H9 (cell line): Measurements from ENCODE around the gene TACC2. TPM values are rescaled to one million over a fixed set of nuclear protein-coding genes. Genes with fewer than 3 reads are reported as not detected.

Experiments
- DNase-seq: peaks from one replicate; pipeline ENCODE4 v3.0.0-alpha.2; 2017
- H2AFZ ChIP-seq: one replicate; pipeline ENCODE4 v1.6.1; 2013; ENCODE audit warnings: mild to moderate bottlenecking, low read length, control low read depth, moderate library complexity
- H2AK5ac ChIP-seq: 2 replicates; pipeline ENCODE4 v1.6.1; 2013; ENCODE audit warnings: low read length, control low read depth, mixed read lengths; ENCODE audit not compliant: insufficient read length
- H2BK120ac ChIP-seq: one replicate; pipeline ENCODE4 v1.6.1; 2013; ENCODE audit warnings: low read depth, mild to moderate bottlenecking, low read length, control low read depth, inconsistent platforms; ENCODE audit not compliant: poor library complexity, severe bottlenecking
- H2BK12ac ChIP-seq: 2 replicates; pipeline ENCODE4 v1.6.1; 2013; ENCODE audit warnings: low read length, control low read depth, mixed read lengths, low read depth; ENCODE audit not compliant: insufficient read length
- H2BK15ac ChIP-seq: 2 replicates; pipeline ENCODE4 v1.6.1; 2013; ENCODE audit warnings: low read depth, low read length, control low read depth
- H2BK20ac ChIP-seq: one replicate; pipeline ENCODE4 v1.6.1; 2013; ENCODE audit warnings: low read depth, mild to moderate bottlenecking, low read length, control low read depth, inconsistent platforms; ENCODE audit not compliant: poor library complexity, severe bottlenecking
- H2BK5ac ChIP-seq: 2 replicates; pipeline ENCODE4 v1.6.1; 2013; ENCODE audit warnings: low read length, control low read depth, mixed read lengths; ENCODE audit not compliant: insufficient read length
- H3K14ac ChIP-seq: 2 replicates; pipeline ENCODE4 v1.6.1; 2013; ENCODE audit warnings: low read length, control low read depth; ENCODE audit not compliant: insufficient read depth
- H3K18ac ChIP-seq: 2 replicates; pipeline ENCODE4 v1.6.1; 2013; ENCODE audit warnings: low read depth, mild to moderate bottlenecking, mixed read lengths, low read length, control low read depth; ENCODE audit not compliant: insufficient read length
- H3K23ac ChIP-seq: 2 replicates; pipeline ENCODE4 v1.6.1; 2013; ENCODE audit warnings: low read length, control low read depth, mixed read lengths, low read depth; ENCODE audit not compliant: insufficient read length
- H3K23me2 ChIP-seq: 2 replicates; pipeline ENCODE4 v1.6.1; 2013; ENCODE audit warnings: low read depth, mild to moderate bottlenecking, mixed read lengths, low read length, control low read depth; ENCODE audit not compliant: insufficient read length, poor library complexity, severe bottlenecking
- H3K27ac ChIP-seq: 2 replicates; pipeline ENCODE4 v1.5.1; 2013; ENCODE audit warnings: low read length, control low read depth, mixed read lengths, low read depth; ENCODE audit not compliant: insufficient read length
- H3K27me3 ChIP-seq: 2 replicates; pipeline ENCODE4 v1.6.1; 2013; ENCODE audit warnings: low read length, control low read depth, inconsistent platforms; ENCODE audit not compliant: insufficient read depth
- H3K4ac ChIP-seq: 2 replicates; pipeline ENCODE4 v1.6.1; 2013; ENCODE audit warnings: low read depth, mild to moderate bottlenecking, control low read depth, inconsistent platforms, low read length, moderate library complexity
- H3K4me1 ChIP-seq: 2 replicates; pipeline ENCODE4 v1.6.1; 2013; ENCODE audit warnings: low read length, control low read depth, inconsistent platforms; ENCODE audit not compliant: insufficient read depth
- H3K4me2 ChIP-seq: 2 replicates; pipeline ENCODE4 v1.6.1; 2013; ENCODE audit warnings: low read length, control low read depth, mixed read lengths; ENCODE audit not compliant: insufficient read length, insufficient read depth
- H3K56ac ChIP-seq: 2 replicates; pipeline ENCODE4 v1.6.1; 2013; ENCODE audit warnings: low read depth, mild to moderate bottlenecking, mixed read lengths, low read length, control low read depth; ENCODE audit not compliant: insufficient read length
- H3K79me1 ChIP-seq: 2 replicates; pipeline ENCODE4 v1.6.1; 2013; ENCODE audit warnings: low read depth, mild to moderate bottlenecking, moderate library complexity, low read length, control low read depth, inconsistent platforms; ENCODE audit not compliant: insufficient read depth, poor library complexity, severe bottlenecking
- H3K79me2 ChIP-seq: 2 replicates; pipeline ENCODE4 v1.6.1; 2013; ENCODE audit warnings: low read length, control low read depth, inconsistent platforms; ENCODE audit not compliant: insufficient read depth
- H3K9ac ChIP-seq: 2 replicates; pipeline ENCODE4 v1.6.1; 2013; ENCODE audit warnings: low read length, control low read depth, mixed read lengths; ENCODE audit not compliant: insufficient read length; ENCODE audit errors: extremely low read depth
- H3K9me3 ChIP-seq: one replicate; pipeline ENCODE4 v1.6.1; 2013; ENCODE audit warnings: low read depth, low read length, inconsistent platforms; ENCODE audit not compliant: control insufficient read depth
- H3T11ph ChIP-seq: one replicate; pipeline ENCODE4 v1.6.1; 2013; ENCODE audit warnings: mild to moderate bottlenecking, low read length, control low read depth, inconsistent platforms
- H4K20me1 ChIP-seq: one replicate; pipeline ENCODE4 v1.6.1; 2013; ENCODE audit not compliant: control insufficient read depth, insufficient read length, insufficient read depth
- H4K5ac ChIP-seq: 2 replicates; pipeline ENCODE4 v1.6.1; 2013; ENCODE audit warnings: low read depth, mild to moderate bottlenecking, mixed read lengths, low read length, control low read depth; ENCODE audit not compliant: insufficient read length
- H4K8ac ChIP-seq: replicated peaks from 2 replicates; pipeline ENCODE4 v1.6.1; 2013; ENCODE audit warnings: low read length, control low read depth, mixed read lengths, low read depth; ENCODE audit not compliant: insufficient read length
- H4K91ac ChIP-seq: 2 replicates; pipeline ENCODE4 v1.6.1; 2013; ENCODE audit warnings: low read depth, mild to moderate bottlenecking, moderate library complexity, mixed read lengths, low read length, control low read depth; ENCODE audit not compliant: insufficient read length
- H3K27ac Mint-ChIP-seq, 3 experiments: 2 replicates in 2 of 3; 3 replicates in 1 of 3; pipeline ENCODE4 v1.8.0; 2020 to 2021; ENCODE audit warnings: mixed read lengths in 3 of 3, mild to moderate bottlenecking in 1 of 3, moderate library complexity in 1 of 3
- H3K27me3 Mint-ChIP-seq: 2 replicates; pipeline ENCODE4 v1.8.0; 2021; ENCODE audit warnings: low read depth, mild to moderate bottlenecking, moderate library complexity, mixed read lengths
- H3K36me3 Mint-ChIP-seq, 3 experiments: 2 replicates in 2 of 3; 3 replicates in 1 of 3; pipeline ENCODE4 v1.8.0; 2020 to 2021; ENCODE audit warnings: low read depth in 3 of 3, mixed read lengths in 3 of 3; ENCODE audit not compliant: insufficient read depth in 1 of 3
- H3K4me1 Mint-ChIP-seq, 2 experiments: 2 replicates each; pipeline ENCODE4 v1.8.0; 2020; ENCODE audit warnings: mixed read lengths in 2 of 2
- H3K4me3 Mint-ChIP-seq, 2 experiments: 2 replicates in 1 of 2; 3 replicates in 1 of 2; pipeline ENCODE4 v1.8.0; 2020 to 2021; ENCODE audit warnings: mild to moderate bottlenecking in 2 of 2, mixed read lengths in 2 of 2, moderate library complexity in 1 of 2
- H3K9me3 Mint-ChIP-seq, 2 experiments: 2 replicates in 1 of 2; 3 replicates in 1 of 2; pipeline ENCODE4 v1.8.0; 2020; ENCODE audit warnings: mild to moderate bottlenecking in 2 of 2, mixed read lengths in 2 of 2, moderate library complexity in 1 of 2
- CTCF ChIP-seq: fragments of 200-600 bp; sonication (generic); conservative IDR thresholded peaks from 3 replicates; pipeline ENCODE4 v1.8.0; 2021; ENCODE audit warnings: antibody characterized with exemption, mild to moderate bottlenecking
- WGBS: extraction: QIAGEN DNeasy Blood & Tissue Kit; methylation state at CpG from one replicate; pipeline ENCODE4 v1.1.7; 2013; ENCODE audit warnings: missing lambda C conversion rate, low lambda C conversion rate, mixed read lengths; ENCODE audit not compliant: insufficient read length; ENCODE audit errors: extremely low coverage; 5-methylcytosine and 5-hydroxymethylcytosine counted together
- total RNA-seq: library from RNA; stranded (reverse); gene quantifications from 2 replicates; pipeline ENCODE4 v1.2.1, GENCODE V29; 2021

Gene TACC2
- total RNA-seq, 1 experiment from 2014 or later: 58.1 TPM

GRCh38 chr10:122302315-122302714 lies 313.4 kb downstream of the TACC2 start:
- H3K9ac ChIP-seq: no peak overlapping the region
- no peak overlapping the region for H2BK15ac ChIP-seq
- peaks cover 0 to 8% (median 0%) of the 10 kb centered on the region in 3 experiments; a peak in 1 of 7 replicates for H3K36me3 Mint-ChIP-seq
- H3K23me2 ChIP-seq: no peaks in the 10 kb centered on the region
- no peak overlapping the region for H3K27ac ChIP-seq
- no peak overlapping the region for H2BK12ac ChIP-seq
- peaks cover 1% of the 10 kb centered on the region for H3K27me3 Mint-ChIP-seq
- no peaks in the 10 kb centered on the region for H3K79me1 ChIP-seq
- H3K23ac ChIP-seq: no peak overlapping the region
- peaks cover 6 to 8% of the 10 kb centered on the region in 2 experiments for H3K9me3 Mint-ChIP-seq
- no CpG with 5 or more reads among the region's 4 CpGs for WGBS
- H3K4me3 Mint-ChIP-seq: no peak overlapping the region
- H4K5ac ChIP-seq: no peak overlapping the region
- H3K4me1 ChIP-seq: no peaks in the 10 kb centered on the region
- TF ChIP-seq CTCF: no peak
- no peak overlapping the region for H4K91ac ChIP-seq
- no peak overlapping the region for H2BK20ac ChIP-seq
- H2BK5ac ChIP-seq: no peak overlapping the region
- H2BK120ac ChIP-seq: no peak overlapping the region
- no peak overlapping the region for H3K4ac ChIP-seq
- no peak overlapping the region for H3K56ac ChIP-seq
- H3K27me3 ChIP-seq: no peaks in the 10 kb centered on the region
- H3K4me1 Mint-ChIP-seq: peaks cover 12 to 14% of the 10 kb centered on the region in 2 experiments
- no peak overlapping the region for H2AFZ ChIP-seq
- H4K20me1 ChIP-seq: no peaks in the 10 kb centered on the region
- no peaks in the 10 kb centered on the region for H3K79me2 ChIP-seq
- no peak overlapping the region for H3K18ac ChIP-seq
- no peak overlapping the region for H3K14ac ChIP-seq
- H3T11ph ChIP-seq: no peak overlapping the region
- no peaks in the 10 kb centered on the region for H3K9me3 ChIP-seq
- no peak overlapping the region; a peak in 1 of 7 replicates for H3K27ac Mint-ChIP-seq
- no peak overlapping the region for H2AK5ac ChIP-seq
- no peak overlapping the region for H4K8ac ChIP-seq
- H3K4me2 ChIP-seq: no peak overlapping the region
- no peak for DNase-seq
